Loucy (cell line): ENCODE data around the gene KHK.

Source experiments
- EZH2phosphoT487 ChIP-seq: fragments of 200-600 bp; IDR thresholded peaks from 2 replicates; pipeline ENCODE4 v1.6.1; 2018; ENCODE audit warnings: antibody characterized with exemption, mild to moderate bottlenecking, moderate library complexity, borderline replicate concordance
- TF ChIP-seq, protein P1 (sequence below): fragments of 200-600 bp; sonication (generic); conservative IDR thresholded peaks from 2 replicates; pipeline ENCODE4 v1.5.1; 2014; ENCODE audit warnings: mild to moderate bottlenecking, antibody characterized with exemption, low read length

DNA sequence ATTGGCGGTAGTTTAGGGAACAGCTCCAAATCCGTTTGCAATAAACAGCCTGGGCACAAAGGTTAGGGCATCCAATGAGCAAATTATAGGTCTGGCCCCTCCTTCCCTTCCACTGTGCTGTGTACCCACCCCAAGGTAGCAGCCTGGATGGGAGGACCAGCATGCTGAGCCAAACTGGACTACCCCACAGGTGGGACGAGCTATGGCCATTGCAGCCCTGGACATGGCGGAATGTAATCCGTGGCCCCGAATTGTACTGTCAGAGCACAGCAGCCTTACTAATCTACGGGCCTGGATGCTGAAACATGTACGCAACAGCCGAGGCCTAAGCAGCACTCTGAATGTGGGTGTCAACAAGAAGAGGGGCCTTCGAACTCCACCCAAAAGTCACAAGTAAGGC lies 28.4 kb upstream of the KHK start:
- TF ChIP-seq, protein P1, sequence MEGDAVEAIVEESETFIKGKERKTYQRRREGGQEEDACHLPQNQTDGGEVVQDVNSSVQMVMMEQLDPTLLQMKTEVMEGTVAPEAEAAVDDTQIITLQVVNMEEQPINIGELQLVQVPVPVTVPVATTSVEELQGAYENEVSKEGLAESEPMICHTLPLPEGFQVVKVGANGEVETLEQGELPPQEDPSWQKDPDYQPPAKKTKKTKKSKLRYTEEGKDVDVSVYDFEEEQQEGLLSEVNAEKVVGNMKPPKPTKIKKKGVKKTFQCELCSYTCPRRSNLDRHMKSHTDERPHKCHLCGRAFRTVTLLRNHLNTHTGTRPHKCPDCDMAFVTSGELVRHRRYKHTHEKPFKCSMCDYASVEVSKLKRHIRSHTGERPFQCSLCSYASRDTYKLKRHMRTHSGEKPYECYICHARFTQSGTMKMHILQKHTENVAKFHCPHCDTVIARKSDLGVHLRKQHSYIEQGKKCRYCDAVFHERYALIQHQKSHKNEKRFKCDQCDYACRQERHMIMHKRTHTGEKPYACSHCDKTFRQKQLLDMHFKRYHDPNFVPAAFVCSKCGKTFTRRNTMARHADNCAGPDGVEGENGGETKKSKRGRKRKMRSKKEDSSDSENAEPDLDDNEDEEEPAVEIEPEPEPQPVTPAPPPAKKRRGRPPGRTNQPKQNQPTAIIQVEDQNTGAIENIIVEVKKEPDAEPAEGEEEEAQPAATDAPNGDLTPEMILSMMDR, result no peak
- TF ChIP-seq EZH2phosphoT487, result no peak
